Measurements from ENCODE around the gene MDGA2. TPM values are rescaled to one million over a fixed set of nuclear protein-coding genes. Genes with fewer than 3 reads are reported as not detected.

MDGA2 gene
- 0.20 TPM for total RNA-seq

- DNase-seq (ENCODE audit: low spot score): no peak
These were observed at the start of gene MDGA2 for GRCh38 chr14:47675466-47676314. MDGA2 (minus strand) TSS chr14:47675605.

GRCh38 chr14:47722929-47723693 lies 47.7 kb upstream of the MDGA2 start:
- no peak for DNase-seq (ENCODE audit: low spot score)

GRCh38 chr14:47720281-47720680 lies 44.9 kb upstream of the MDGA2 start:
- no peak for DNase-seq (ENCODE audit: low spot score)

GRCh38 chr14:47715330-47715729 lies 39.9 kb upstream of the MDGA2 start:
- no peak for DNase-seq (ENCODE audit: low spot score)

- DNase-seq (ENCODE audit: low spot score): no peak
These were observed 35.2 kb upstream of the MDGA2 start for GRCh38 chr14:47710581-47710980.

- DNase-seq (ENCODE audit: low spot score): no peak
These were observed 30.3 kb upstream of the MDGA2 start for GRCh38 chr14:47705683-47706082.

- no peak for DNase-seq (ENCODE audit: low spot score)
These were observed 16.4 kb upstream of the MDGA2 start for GRCh38 chr14:47691829-47692228.

GRCh38 chr14:47678993-47679392 lies 3.6 kb upstream of the MDGA2 start:
- no peak for DNase-seq (ENCODE audit: low spot score)

GRCh38 chr14:47678157-47678556 lies 2.8 kb upstream of the MDGA2 start:
- no peak for DNase-seq (ENCODE audit: low spot score)

GRCh38 chr14:47676315-47676617 lies 861 bp upstream of the MDGA2 start:
- no peak for DNase-seq (ENCODE audit: low spot score)

- DNase-seq (ENCODE audit: low spot score): no peak
These were observed 601 bp downstream of the MDGA2 start for GRCh38 chr14:47674543-47675465.

- no peak for DNase-seq (ENCODE audit: low spot score)
These were observed 1.3 kb downstream of the MDGA2 start for GRCh38 chr14:47674148-47674542.

- DNase-seq (ENCODE audit: low spot score): no peak
These were observed 9.9 kb downstream of the MDGA2 start for GRCh38 chr14:47665337-47666134.

GRCh38 chr14:47662466-47662865 lies 12.9 kb downstream of the MDGA2 start:
- no peak for DNase-seq (ENCODE audit: low spot score)

GRCh38 chr14:47660158-47660557 lies 15.2 kb downstream of the MDGA2 start:
- no peak for DNase-seq (ENCODE audit: low spot score)

- no peak for DNase-seq (ENCODE audit: low spot score)
These were observed 17.4 kb downstream of the MDGA2 start for GRCh38 chr14:47658041-47658440.

GRCh38 chr14:47657143-47657542 lies 18.3 kb downstream of the MDGA2 start:
- DNase-seq (ENCODE audit: low spot score): no peak

GRCh38 chr14:47651337-47651736 lies 24.1 kb downstream of the MDGA2 start:
- DNase-seq (ENCODE audit: low spot score): no peak

GRCh38 chr14:47637753-47638152 lies 37.7 kb downstream of the MDGA2 start:
- DNase-seq (ENCODE audit: low spot score): no peak

GRCh38 chr14:47626151-47627035 lies 49.0 kb downstream of the MDGA2 start:
- no peak for DNase-seq (ENCODE audit: low spot score)

Measured in mucosa of gallbladder (tissue), 1 donor.